H1 (cell line): ENCODE data around the gene MAFB. TPM values are rescaled to one million over a fixed set of nuclear protein-coding genes. Genes with fewer than 3 reads are reported as not detected.

ENCODE experiments used
- CTCF ChIA-PET: fragments of 300-600 bp; sonication (Branson Sonifier 250); formaldehyde crosslinking; loops from one replicate; lab custom pipeline; 2021; ENCODE audit not compliant: partially characterized antibody; lab: Charles Lee
- POLR2A ChIA-PET: fragments of 300-600 bp; sonication (Branson Sonifier 250); formaldehyde crosslinking; loops from one replicate; lab custom pipeline; 2021; ENCODE audit warnings: inconsistent platforms; ENCODE audit not compliant: partially characterized antibody; lab: Charles Lee
- DNase-seq, 2 experiments: peaks; one replicate each; pipeline versions ENCODE4 v3.0.0 to v3.0.0-alpha.2; 2010 to 2022; ENCODE audit warnings: low spot score in 2 of 2, low read depth in 1 of 2, mixed read lengths in 1 of 2
- FAIRE-seq: peaks from 2 replicates; lab custom pipeline; 2011; peaks lifted over from hg19 to GRCh38; lab: Jason Lieb, UNC
- H2AFZ ChIP-seq: 2 replicates; pipeline ENCODE4 v1.8.1; 2012; ENCODE audit warnings: low read length, inconsistent platforms
- H2AK5ac ChIP-seq: 2 replicates; pipeline ENCODE4 v1.6.1; 2013; ENCODE audit warnings: low read depth, low read length
- H2BK120ac ChIP-seq: replicated peaks from 2 replicates; pipeline ENCODE3; 2013; ENCODE audit warnings: low read depth, low read length, inconsistent platforms
- H2BK12ac ChIP-seq: 2 replicates; pipeline ENCODE4 v1.6.1; 2013; ENCODE audit warnings: low read depth, low read length
- H2BK15ac ChIP-seq: 2 replicates; pipeline ENCODE4 v1.6.1; 2013; ENCODE audit warnings: low read length
- H2BK20ac ChIP-seq: 2 replicates; pipeline ENCODE4 v1.6.1; 2013; ENCODE audit warnings: low read length
- H2BK5ac ChIP-seq: 2 replicates; pipeline ENCODE4 v1.6.1; 2013; ENCODE audit warnings: low read depth, low read length
- H3K14ac ChIP-seq: 2 replicates; pipeline ENCODE4 v1.6.1; 2013; ENCODE audit warnings: inconsistent platforms; ENCODE audit not compliant: insufficient read length
- H3K18ac ChIP-seq: 2 replicates; pipeline ENCODE4 v1.6.1; 2013; ENCODE audit warnings: low read length; ENCODE audit errors: extremely low read depth
- H3K23ac ChIP-seq: 2 replicates; pipeline ENCODE4 v1.6.1; 2013; ENCODE audit warnings: inconsistent platforms; ENCODE audit not compliant: insufficient read length
- H3K23me2 ChIP-seq: 2 replicates; pipeline ENCODE4 v1.6.1; 2013; ENCODE audit warnings: low read depth, low read length
- H3K27ac ChIP-seq: 2 replicates; pipeline ENCODE4 v1.6.1; 2011; ENCODE audit warnings: low read depth, low read length, inconsistent platforms
- H3K27me3 ChIP-seq, 4 experiments: replicated peaks in 1 of 4; 1 replicate in 1 of 4; 2 replicates in 3 of 4; pipeline versions ENCODE4 v1.6.1 to v1.8.1; 2011 to 2013; ENCODE audit warnings: low read length in 3 of 4, mild to moderate bottlenecking in 3 of 4, inconsistent platforms in 2 of 4, mixed read lengths in 2 of 4, moderate library complexity in 1 of 4; ENCODE audit not compliant: control insufficient read depth in 3 of 4, insufficient read depth in 3 of 4; ENCODE audit errors: extremely low read depth in 1 of 4
- H3K36me3 ChIP-seq, 4 experiments: 2 replicates each; pipeline versions ENCODE4 v1.6.1 to v1.8.1; 2011 to 2013; ENCODE audit warnings: mild to moderate bottlenecking in 4 of 4, low read length in 3 of 4, moderate library complexity in 2 of 4, control low read depth in 1 of 4, inconsistent platforms in 1 of 4; ENCODE audit not compliant: insufficient read depth in 4 of 4, control insufficient read depth in 2 of 4
- H3K4ac ChIP-seq: replicated peaks from 2 replicates; pipeline ENCODE3; 2013; ENCODE audit warnings: low read length, low read depth, mixed read lengths, inconsistent platforms; ENCODE audit not compliant: insufficient read length
- H3K4me1 ChIP-seq, 4 experiments: replicated peaks in 1 of 4; 1 replicate in 1 of 4; 2 replicates in 3 of 4; pipeline versions ENCODE4 v1.6.1 to v1.8.1; 2011 to 2013; ENCODE audit warnings: low read length in 3 of 4, inconsistent platforms in 2 of 4, mixed read lengths in 1 of 4; ENCODE audit not compliant: insufficient read depth in 4 of 4, control insufficient read depth in 3 of 4
- H3K4me2 ChIP-seq, 2 experiments: 2 replicates each; pipeline versions ENCODE4 v1.6.1 to v1.8.1; 2011 to 2013; ENCODE audit warnings: low read depth in 2 of 2, low read length in 2 of 2, control low read depth in 1 of 2, inconsistent platforms in 1 of 2, mild to moderate bottlenecking in 1 of 2; ENCODE audit not compliant: insufficient read depth in 1 of 2
- H3K4me3 ChIP-seq, 4 experiments: fragments of 200-600, 300-600 bp in 1 of 4; sonication (generic), shearing (Covaris generic), sonication (Bioruptor Twin) in 1 of 4; 2 replicates each; pipeline versions ENCODE4 v1.5.1 to v1.8.1; 2011 to 2016; ENCODE audit warnings: low read length in 4 of 4, low read depth in 3 of 4, control low read depth in 2 of 4, inconsistent platforms in 2 of 4, mild to moderate bottlenecking in 2 of 4, mixed read lengths in 1 of 4, moderate library complexity in 1 of 4; ENCODE audit not compliant: insufficient read depth in 2 of 4; ENCODE audit errors: extremely low read depth in 1 of 4
- H3K56ac ChIP-seq: replicated peaks from 2 replicates; pipeline ENCODE3; 2013; ENCODE audit warnings: low read depth, mild to moderate bottlenecking, mixed read lengths, low read length, inconsistent platforms; ENCODE audit not compliant: insufficient read length
- H3K79me1 ChIP-seq: 2 replicates; pipeline ENCODE4 v1.6.1; 2013; ENCODE audit warnings: low read depth, low read length, control low read depth
- H3K79me2 ChIP-seq, 2 experiments: 2 replicates each; pipeline versions ENCODE4 v1.6.1 to v1.8.1; 2012 to 2013; ENCODE audit warnings: low read length in 2 of 2, mild to moderate bottlenecking in 2 of 2, inconsistent platforms in 1 of 2; ENCODE audit not compliant: insufficient read depth in 2 of 2, control insufficient read depth in 1 of 2
- H3K9ac ChIP-seq, 4 experiments: replicated peaks in 1 of 4; 1 replicate in 1 of 4; 2 replicates in 3 of 4; pipeline versions ENCODE4 v1.6.1 to v1.8.1; 2011 to 2013; ENCODE audit warnings: low read depth in 3 of 4, low read length in 3 of 4, control low read depth in 2 of 4, mild to moderate bottlenecking in 2 of 4, moderate library complexity in 2 of 4, inconsistent platforms in 1 of 4; ENCODE audit errors: extremely low read depth in 1 of 4
- H3K9me3 ChIP-seq, 2 experiments: 2 replicates each; pipeline versions ENCODE4 v1.6.1 to v1.8.1; 2012 to 2013; ENCODE audit warnings: mild to moderate bottlenecking in 2 of 2, moderate library complexity in 2 of 2, control low read depth in 1 of 2, inconsistent platforms in 1 of 2, low read depth in 1 of 2, low read length in 1 of 2, mixed read lengths in 1 of 2; ENCODE audit not compliant: insufficient read depth in 2 of 2
- H4K20me1 ChIP-seq, 2 experiments: replicated peaks in 1 of 2; 2 replicates each; pipeline versions ENCODE3 to v1.8.1; 2011 to 2013; ENCODE audit warnings: inconsistent platforms in 2 of 2, low read length in 2 of 2, mild to moderate bottlenecking in 1 of 2; ENCODE audit not compliant: insufficient read depth in 2 of 2, control insufficient read depth in 1 of 2
- H4K5ac ChIP-seq: 2 replicates; pipeline ENCODE4 v1.6.1; 2013; ENCODE audit warnings: low read length, low read depth, mixed read lengths, inconsistent platforms; ENCODE audit not compliant: insufficient read length
- H4K8ac ChIP-seq: 2 replicates; pipeline ENCODE4 v1.8.0; 2013; ENCODE audit warnings: mild to moderate bottlenecking, moderate library complexity, low read length, inconsistent platforms; ENCODE audit not compliant: insufficient read depth; ENCODE audit errors: extremely low read depth
- H4K91ac ChIP-seq: replicated peaks from 2 replicates; pipeline ENCODE3; 2013; ENCODE audit warnings: low read length, mixed read lengths, inconsistent platforms; ENCODE audit not compliant: insufficient read length
- BRCA1 ChIP-seq: IDR thresholded peaks from 2 replicates; pipeline ENCODE4 v1.6.1; 2012; ENCODE audit warnings: low read depth, low read length, improper control_type of control experiment
- CTBP2 ChIP-seq: IDR thresholded peaks from 2 replicates; pipeline ENCODE4 v1.7.0; 2011; ENCODE audit warnings: borderline replicate concordance, mild to moderate bottlenecking, moderate library complexity, mixed read lengths, low read length; ENCODE audit not compliant: insufficient read depth, insufficient read length
- HDAC6 ChIP-seq: IDR thresholded peaks from one replicate; pipeline ENCODE4 v1.7.1; 2012; ENCODE audit warnings: low read depth, mild to moderate bottlenecking, inconsistent platforms, low read length, moderate library complexity
- KDM4A ChIP-seq: IDR thresholded peaks from one replicate; pipeline ENCODE4 v1.7.1; 2012; ENCODE audit warnings: low read depth, mild to moderate bottlenecking, moderate library complexity, low read length, inconsistent platforms; ENCODE audit not compliant: severe bottlenecking
- POLR2A ChIP-seq, 2 experiments: IDR thresholded peaks; 1 replicate in 1 of 2; 2 replicates in 1 of 2; pipeline ENCODE4 v1.6.1; 2011; ENCODE audit warnings: low read depth in 2 of 2, low read length in 2 of 2, mild to moderate bottlenecking in 2 of 2; ENCODE audit errors: control extremely low read depth in 1 of 2
- RBBP5 ChIP-seq: IDR thresholded peaks from 2 replicates; pipeline ENCODE4 v1.7.1; 2012; ENCODE audit warnings: low read depth, mild to moderate bottlenecking, inconsistent platforms, low read length, moderate library complexity, borderline replicate concordance
- RNF2 ChIP-seq: fragments of 200-900, 300-1000 bp; sonication (generic); IDR thresholded peaks from 2 replicates; pipeline ENCODE4 v1.7.1; 2016; ENCODE audit warnings: borderline replicate concordance, low read depth, mild to moderate bottlenecking, antibody characterized with exemption, low read length; ENCODE audit not compliant: poor library complexity, severe bottlenecking; ENCODE audit errors: missing control alignments
- RXRA ChIP-seq: IDR thresholded peaks from 2 replicates; pipeline ENCODE4 v1.6.1; 2011; ENCODE audit warnings: low read depth, mild to moderate bottlenecking, low read length, moderate library complexity; ENCODE audit not compliant: insufficient read depth
- SP1 ChIP-seq: IDR thresholded peaks from 2 replicates; pipeline ENCODE4 v1.6.1; 2011; ENCODE audit warnings: low read depth, low read length
- WGBS, 2 experiments: shearing (Covaris generic) in 1 of 2; methylation state at CpG; one replicate each; pipeline versions ENCODE4 v1.1.6 to v1.1.7; 2013 to 2015; ENCODE audit warnings: low lambda C conversion rate in 2 of 2, mixed read lengths in 2 of 2, inconsistent platforms in 1 of 2, low coverage in 1 of 2, missing lambda C conversion rate in 1 of 2; ENCODE audit not compliant: insufficient replicate concordance in 2 of 2, insufficient coverage in 1 of 2, insufficient read length in 1 of 2; ENCODE audit errors: extremely low coverage in 1 of 2, missing lambda C conversion rate in 1 of 2; 5-methylcytosine and 5-hydroxymethylcytosine counted together
- polyA plus RNA-seq, 7 experiments: library from polyadenylated mRNA; depleted of rRNA in 3 of 7; stranded (reverse) in 5 of 7; unstranded in 2 of 7; fragments of >200 nt in 5 of 7; fragments of 200-250 nt in 2 of 7; gene quantifications; 1 replicate in 5 of 7; 2 replicates in 1 of 7; 4 replicates in 1 of 7; pipeline versions ENCODE4 v1.2.1 to v1.2.3, GENCODE V29; 2011 to 2013; ENCODE audit warnings: missing spikeins in 2 of 7, mixed read lengths in 2 of 7
- total RNA-seq: library from RNA; stranded (reverse); fragmentation: NEBNext Ultra II Directional; extraction: Animal tissue kit (Norgen Biotek cat#: 25700); gene quantifications from 2 replicates; pipeline ENCODE4 v1.2.1, GENCODE V29; 2021

Gene MAFB
- total and polyA plus RNA-seq, 2 of the 8 experiments (the other 6 are each of a cell fraction or from before 2014, with no cell fraction given): 0.83 to 1.8 TPM

DNA sequence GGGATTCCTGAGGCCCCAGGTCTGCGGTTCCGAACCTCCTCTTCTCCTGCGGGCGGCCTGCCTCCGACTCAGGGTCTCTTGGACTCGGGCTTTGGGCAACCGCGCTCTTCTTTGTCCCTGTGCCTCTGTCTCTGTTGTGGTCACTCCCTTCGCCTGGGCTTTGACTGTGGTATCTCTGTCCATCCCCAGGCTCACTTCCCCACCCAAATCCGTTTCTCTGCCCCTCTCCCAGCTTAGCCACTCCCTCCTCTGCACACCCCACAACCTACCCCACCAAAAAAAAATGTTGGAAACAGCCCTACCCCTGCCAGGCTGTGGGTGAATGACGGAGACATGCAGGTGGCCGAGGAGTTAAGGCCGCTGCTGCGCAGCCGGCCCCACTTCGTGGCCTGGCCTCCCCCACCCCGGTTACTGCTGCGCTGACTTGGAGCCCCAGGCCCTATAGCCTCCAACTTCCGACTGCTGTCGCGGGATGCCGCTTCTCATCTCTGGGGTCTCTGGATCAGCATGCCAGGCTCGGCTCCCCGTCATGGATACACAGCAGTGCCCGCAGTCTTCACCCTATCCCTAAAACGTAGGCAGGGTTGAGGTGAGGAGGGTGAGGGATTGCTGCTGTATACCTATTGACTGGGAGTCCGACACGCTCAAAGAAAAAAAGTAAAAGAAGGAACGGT is 2.7 kb upstream of the MAFB start:
- TF ChIP-seq POLR2A (IDR thresholded peaks at IDR 0.05; ENCODE audit: control extremely low read depth in 1 of 2, low read depth in 2 of 2, low read length in 2 of 2): no peak
- TF ChIP-seq BRCA1: no peak
- peak; percentile 43 for TF ChIP-seq CTBP2
- peak; percentile 33 for TF ChIP-seq KDM4A
- no peak for TF ChIP-seq RXRA
- TF ChIP-seq RNF2: peak; percentile 86
- no peak for TF ChIP-seq SP1
- no peak for TF ChIP-seq RBBP5
- TF ChIP-seq HDAC6: no peak
- H3K14ac ChIP-seq: no peak overlapping the region
- no peak overlapping the region for H2BK5ac ChIP-seq
- CTCF ChIA-PET: interaction anchor here (0.6 to 2.5 kb wide), 7 partner anchors 10 to 256 kb away, joined by 3 to 12 read pairs (median 3); no protein-coding TSS in a partner anchor
- peak overlapping the region; percentile 44 to 97 for H3K4me2 ChIP-seq
- H3K4ac ChIP-seq: no peak overlapping the region
- H3K4me3 ChIP-seq: peak overlapping the region in 3 of 4 experiments; percentile 18 to 75 (median 21); a peak in 4 of 8 replicates
- no peak overlapping the region for H2AFZ ChIP-seq
- POLR2A ChIA-PET: interaction anchor here (1.9 kb wide), 1 partner anchor 7 kb away, joined by 4 read pairs; no protein-coding TSS in a partner anchor
- no peaks in the 10 kb centered on the region for H3K9me3 ChIP-seq
- H3K79me2 ChIP-seq: no peaks in the 10 kb centered on the region
- no peak overlapping the region for H2AK5ac ChIP-seq
- peaks cover 69 to 97% (median 87%) of the 10 kb centered on the region in 4 experiments for H3K27me3 ChIP-seq
- WGBS, 2 experiments: 4% methylated on average over 29 of the region's 29 CpGs; no CpG with 5 or more reads in 1 of the 2 experiments
- no peak overlapping the region for H3K27ac ChIP-seq
- 0 out of 2 replicates have a peak overlapping the region, but pooled peaks have one; percentile 61 for H2BK15ac ChIP-seq
- H3K23me2 ChIP-seq: peaks cover 24% of the 10 kb centered on the region; the same call in 1 of the 2 replicates
- H3K23ac ChIP-seq: no peak overlapping the region
- peaks cover 0 to 7% (median 0%) of the 10 kb centered on the region in 4 experiments; a peak in 1 of 8 replicates for H3K36me3 ChIP-seq
- H2BK12ac ChIP-seq: peak overlapping the region; percentile 1; the same call in 1 of the 2 replicates
- DNase-seq: peak in 1 of 2 experiments; percentile 66
- H4K20me1 ChIP-seq: peaks cover 11 to 20% of the 10 kb centered on the region in 2 experiments
- H3K4me1 ChIP-seq: peaks cover 0 to 38% (median 24%) of the 10 kb centered on the region in 4 experiments; a peak in 6 of 7 replicates
- FAIRE-seq: no peak
- no peak overlapping the region for H2BK120ac ChIP-seq
- no peak overlapping the region for H4K91ac ChIP-seq
- 0 out of 2 replicates have a peak overlapping the region, but pooled peaks have one; percentile 20 for H4K8ac ChIP-seq
- no peak overlapping the region for H3K9ac ChIP-seq
- no peak overlapping the region for H2BK20ac ChIP-seq
- H3K79me1 ChIP-seq: no peaks in the 10 kb centered on the region
- no peak overlapping the region for H4K5ac ChIP-seq
- H3K56ac ChIP-seq: no peak overlapping the region
- H3K18ac ChIP-seq: no peak overlapping the region; the same call in 1 of the 2 replicates
